Measurements from ENCODE around the gene PDSS1.
"Not testable (repeated sequence)": the region's sequence is repeated elsewhere in the genome, so short reads cannot be mapped to it uniquely, and the experiment has no call there.

The PDSS1 gene, protein sequence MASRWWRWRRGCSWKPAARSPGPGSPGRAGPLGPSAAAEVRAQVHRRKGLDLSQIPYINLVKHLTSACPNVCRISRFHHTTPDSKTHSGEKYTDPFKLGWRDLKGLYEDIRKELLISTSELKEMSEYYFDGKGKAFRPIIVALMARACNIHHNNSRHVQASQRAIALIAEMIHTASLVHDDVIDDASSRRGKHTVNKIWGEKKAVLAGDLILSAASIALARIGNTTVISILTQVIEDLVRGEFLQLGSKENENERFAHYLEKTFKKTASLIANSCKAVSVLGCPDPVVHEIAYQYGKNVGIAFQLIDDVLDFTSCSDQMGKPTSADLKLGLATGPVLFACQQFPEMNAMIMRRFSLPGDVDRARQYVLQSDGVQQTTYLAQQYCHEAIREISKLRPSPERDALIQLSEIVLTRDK

DNA sequence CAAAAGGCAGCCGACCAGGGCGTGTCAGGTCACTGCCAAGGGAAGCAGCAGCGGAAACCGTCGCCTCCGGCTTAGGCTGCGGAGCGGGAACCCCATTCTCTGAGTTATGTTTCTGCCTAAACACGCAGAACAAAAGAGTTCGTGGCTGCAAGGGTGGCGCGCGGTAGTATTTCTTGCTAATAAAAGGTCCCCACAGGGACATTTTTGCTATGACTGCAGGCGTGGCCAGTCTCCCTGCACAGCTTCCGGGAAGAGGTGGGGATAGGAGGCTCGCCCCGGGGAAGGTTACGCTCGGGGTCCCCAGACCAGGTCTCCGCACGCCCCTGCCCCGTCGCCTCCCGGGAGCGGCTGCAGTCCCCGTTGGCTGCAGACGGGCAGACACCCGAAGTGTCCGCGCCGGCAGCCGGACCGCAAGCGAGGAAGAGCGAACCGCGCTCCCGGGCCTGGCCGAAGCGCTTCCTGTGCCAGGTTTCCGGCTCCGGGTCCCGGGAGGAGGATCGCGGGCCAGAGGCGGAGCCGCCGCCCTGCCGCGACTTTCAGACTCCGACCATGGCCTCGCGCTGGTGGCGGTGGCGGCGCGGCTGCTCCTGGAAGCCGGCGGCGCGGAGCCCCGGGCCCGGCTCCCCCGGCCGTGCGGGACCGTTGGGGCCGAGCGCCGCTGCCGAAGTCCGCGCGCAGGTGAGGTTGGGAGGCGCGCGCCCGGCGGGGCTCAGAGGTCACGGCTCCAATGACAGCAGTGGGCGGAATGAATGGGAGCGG lies at the start of gene PDSS1:
Gene PDSS1, plus strand, starts transcription at position 539 of the 759 bp plus-strand sequence. Its CDS starts 11 bp downstream, at position 550.
- peak within 1 kb of the TSS; percentile 98 to 99 for H3K4me3 Mint-ChIP-seq
- peaks cover 25 to 50% of the 10 kb centered on the region in 2 donors for H3K4me1 Mint-ChIP-seq

DNA sequence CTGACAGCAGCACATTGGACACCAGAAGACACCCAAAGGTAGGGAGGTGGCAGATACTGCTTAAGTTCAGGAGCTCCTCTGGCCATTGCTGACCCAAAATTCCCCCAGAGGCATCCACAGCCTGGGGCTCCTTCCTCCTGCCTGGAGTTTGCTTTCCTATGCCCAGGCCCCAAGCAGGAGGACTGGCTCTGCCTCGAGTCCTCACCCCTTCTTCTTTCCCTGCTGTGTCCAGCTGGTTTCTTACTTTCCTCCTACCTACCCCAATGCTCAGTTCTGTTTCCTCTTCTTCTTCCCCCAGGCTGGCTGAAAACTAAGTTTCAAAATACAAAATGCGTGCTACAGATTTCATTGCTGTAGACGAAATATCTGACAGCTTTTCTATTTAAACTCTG lies 49.3 kb upstream of the PDSS1 start:
- not testable (repeated sequence) for ATAC-seq (replicated peaks); H3K27me3 Mint-ChIP-seq; DNase-seq; H3K9me3 Mint-ChIP-seq; H3K4me3 Mint-ChIP-seq; H3K27ac Mint-ChIP-seq; H3K4me1 Mint-ChIP-seq; H3K36me3 Mint-ChIP-seq

More for the DNA sequence above, at the start of gene PDSS1:
- DNase-seq (peak; percentile 64), ATAC-seq (replicated peaks) (peak; percentile 88 to 90)
- H3K9me3 Mint-ChIP-seq, result peaks cover 0 to 5% of the 10 kb centered on the region in 2 donors
- peak within 1 kb of the TSS; percentile 95 for H3K27ac Mint-ChIP-seq
- peaks cover 15 to 24% of the 10 kb centered on the region in 2 donors for H3K36me3 Mint-ChIP-seq
- no peaks in the 10 kb centered on the region for H3K27me3 Mint-ChIP-seq

DNA sequence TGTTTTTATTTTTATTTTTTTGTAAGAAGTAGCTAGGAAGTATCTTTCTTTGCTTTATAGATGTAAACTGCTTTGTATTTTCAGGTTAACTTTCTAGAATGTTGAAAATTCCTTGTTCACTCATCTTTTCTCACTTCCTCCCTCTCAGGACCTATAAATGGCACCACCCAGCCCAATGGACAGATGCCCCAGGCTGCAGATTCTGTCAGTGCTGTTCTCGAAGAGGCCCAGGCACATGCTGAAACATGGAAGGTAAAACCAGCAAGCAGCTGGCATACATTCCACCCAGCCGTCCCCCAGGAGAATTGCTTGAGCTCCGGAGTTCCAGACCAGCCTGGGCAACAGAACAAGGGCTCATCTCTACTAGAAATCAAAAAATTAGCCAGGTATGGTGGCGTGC lies 47.1 kb upstream of the PDSS1 start:
- Mint-ChIP-seq H3K4me1 (peaks cover 0 to 6% of the 10 kb centered on the region in 2 donors), H3K27ac (no peak overlapping the region), H3K27me3 (no peaks in the 10 kb centered on the region), H3K9me3 (no peaks in the 10 kb centered on the region), H3K4me3 (no peak overlapping the region), H3K36me3 (no peaks in the 10 kb centered on the region)
- ATAC-seq (replicated peaks), result no peak
- DNase-seq, result no peak

DNA sequence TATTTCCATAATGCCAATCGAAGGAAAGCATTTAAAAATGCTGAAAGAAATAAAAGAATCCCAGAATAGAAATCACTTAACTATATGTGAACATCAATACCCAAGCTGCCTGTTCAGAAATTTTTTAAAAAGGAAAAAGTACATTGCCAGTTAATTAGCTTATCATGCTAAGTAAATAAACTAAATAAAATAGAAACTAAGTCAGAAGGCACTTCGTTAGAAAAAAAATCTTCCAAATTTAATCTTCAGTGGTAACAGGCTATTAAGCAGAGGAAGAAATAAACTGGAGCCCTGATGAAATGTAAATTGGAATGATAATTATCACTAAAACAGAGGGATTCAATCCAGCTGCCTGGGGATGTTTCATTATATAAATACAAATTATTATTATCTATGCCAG lies 46.0 kb upstream of the PDSS1 start:
- H3K4me3 Mint-ChIP-seq; H3K4me1 Mint-ChIP-seq; H3K27ac Mint-ChIP-seq; H3K27me3 Mint-ChIP-seq; ATAC-seq (replicated peaks); DNase-seq; H3K9me3 Mint-ChIP-seq; H3K36me3 Mint-ChIP-seq: not testable (repeated sequence)

DNA sequence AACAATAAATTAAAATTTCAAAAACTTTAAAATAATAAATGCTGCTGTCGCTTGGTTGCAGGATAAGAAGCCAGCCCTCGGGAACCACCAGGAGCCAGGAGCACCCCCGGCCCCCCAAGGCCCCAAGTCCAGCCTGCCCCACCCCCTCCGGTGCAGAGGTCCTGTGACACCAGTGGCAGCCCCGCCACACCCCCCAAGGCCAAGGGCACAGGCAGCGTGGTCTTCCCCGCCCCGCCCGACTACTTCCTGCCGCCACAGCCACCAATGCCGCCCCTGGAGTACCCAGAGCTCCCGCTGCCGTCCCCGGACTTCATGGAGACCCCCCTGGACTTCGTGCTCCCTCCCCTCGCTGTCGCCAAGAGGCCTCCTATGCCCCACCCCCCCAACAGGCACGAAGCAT lies 44.5 kb upstream of the PDSS1 start:
- Mint-ChIP-seq H3K9me3 (peaks cover 1 to 5% of the 10 kb centered on the region in 2 donors), H3K27me3 (peaks cover 0 to 3% of the 10 kb centered on the region in 2 donors), H3K36me3 (no peaks in the 10 kb centered on the region), H3K4me3 (no peak overlapping the region), H3K4me1 (peaks cover 0 to 6% of the 10 kb centered on the region in 2 donors), H3K27ac (no peak overlapping the region)
- no peak for DNase-seq
- ATAC-seq (replicated peaks), result no peak

DNA sequence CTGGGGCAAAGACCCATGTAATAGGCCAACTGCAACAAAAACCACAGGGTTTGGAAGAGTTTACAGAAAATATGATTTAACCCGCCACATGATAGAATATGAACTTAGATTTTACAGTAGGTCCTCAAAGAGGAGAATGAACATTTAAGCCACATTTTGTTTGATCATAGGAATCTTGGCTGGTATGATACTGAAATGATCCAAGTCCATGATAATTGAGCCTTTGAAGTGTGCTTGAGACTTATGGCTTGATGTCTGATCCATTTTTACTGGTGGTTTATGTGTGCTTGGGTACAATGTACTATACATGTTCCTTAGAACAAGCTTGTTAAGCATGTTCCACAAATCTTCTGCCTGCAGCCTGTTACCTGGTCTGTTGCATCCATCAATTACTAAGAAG lies 41.8 kb upstream of the PDSS1 start:
- ATAC-seq (replicated peaks) (no peak), DNase-seq (no peak)
- Mint-ChIP-seq H3K27ac (no peak overlapping the region), H3K9me3 (peaks cover 3 to 8% of the 10 kb centered on the region in 2 donors), H3K4me3 (no peak overlapping the region), H3K4me1 (no peaks in the 10 kb centered on the region), H3K36me3 (no peaks in the 10 kb centered on the region), H3K27me3 (peaks cover 17 to 18% of the 10 kb centered on the region in 2 donors)

DNA sequence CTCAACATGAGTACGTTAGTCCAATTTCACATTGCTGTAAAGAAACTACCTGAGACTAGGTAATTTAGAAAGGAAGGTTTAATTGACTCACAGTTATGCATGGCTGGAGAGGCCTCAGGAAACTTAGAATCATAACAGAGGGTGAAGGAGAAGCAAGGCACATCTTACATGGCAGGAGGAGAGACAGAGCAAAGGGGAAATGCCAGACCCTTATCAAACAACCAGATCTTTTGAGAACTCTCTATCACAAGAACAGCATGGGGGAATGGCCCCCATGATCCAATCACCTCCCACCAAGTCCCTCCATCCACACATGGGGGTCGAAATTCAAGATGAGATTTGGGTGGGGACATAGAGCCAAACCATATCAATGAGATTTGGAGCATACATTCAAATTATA lies 34.6 kb upstream of the PDSS1 start:
- peaks cover 11 to 15% of the 10 kb centered on the region in 2 donors for H3K9me3 Mint-ChIP-seq
- H3K27ac Mint-ChIP-seq, result no peak overlapping the region
- DNase-seq (no peak), ATAC-seq (replicated peaks) (no peak)
- no peaks in the 10 kb centered on the region for H3K4me1 Mint-ChIP-seq
- peaks cover 4 to 6% of the 10 kb centered on the region in 2 donors for H3K36me3 Mint-ChIP-seq
- peaks cover 17 to 22% of the 10 kb centered on the region in 2 donors for H3K27me3 Mint-ChIP-seq
- H3K4me3 Mint-ChIP-seq, result no peak overlapping the region

DNA sequence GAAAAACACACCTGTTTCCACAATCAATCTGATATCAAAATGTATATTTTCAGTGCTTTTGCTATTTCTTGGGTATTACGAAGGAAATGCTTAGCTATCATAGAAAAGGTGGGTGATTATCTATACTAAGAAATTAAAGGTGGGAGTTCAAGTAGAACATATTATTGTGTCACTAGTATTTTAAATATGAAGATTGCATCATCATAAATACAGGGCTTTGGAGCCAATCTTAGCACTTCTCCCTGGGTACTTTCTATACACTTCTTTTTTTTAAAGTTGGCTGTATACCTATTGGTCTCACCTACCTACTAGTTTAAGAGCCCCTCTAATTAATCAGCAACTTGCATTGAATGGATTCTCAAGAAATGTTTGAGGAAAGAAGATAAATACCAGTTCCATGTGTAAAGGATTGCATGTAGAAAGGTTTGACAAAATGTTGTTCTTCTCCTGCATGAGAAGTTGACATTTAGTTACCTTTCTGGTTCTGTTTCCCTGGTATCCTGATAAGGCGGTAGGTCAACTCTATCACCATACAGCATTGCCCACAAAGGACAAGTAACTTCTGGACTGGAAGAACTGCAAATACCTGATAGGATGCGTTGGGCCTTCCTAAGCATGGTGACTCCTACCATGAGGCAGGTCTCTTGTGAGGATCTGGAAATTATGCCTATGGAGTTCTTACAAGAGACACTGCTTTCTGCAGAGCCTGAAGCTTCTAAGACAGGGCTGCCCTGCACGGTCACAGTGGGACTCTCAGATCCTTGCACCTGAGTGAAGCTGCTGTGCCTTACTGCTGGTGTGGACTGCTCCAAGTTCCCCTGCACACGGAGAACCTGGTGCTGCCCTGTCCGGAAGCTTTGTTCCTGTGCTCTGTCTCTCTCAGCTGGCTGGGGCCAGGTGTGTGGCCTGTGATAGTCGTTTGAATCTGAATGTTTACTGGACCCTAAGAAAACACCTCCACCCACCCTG lies 32.1 kb upstream of the PDSS1 start:
- no peak overlapping the region for H3K27ac Mint-ChIP-seq

DNA sequence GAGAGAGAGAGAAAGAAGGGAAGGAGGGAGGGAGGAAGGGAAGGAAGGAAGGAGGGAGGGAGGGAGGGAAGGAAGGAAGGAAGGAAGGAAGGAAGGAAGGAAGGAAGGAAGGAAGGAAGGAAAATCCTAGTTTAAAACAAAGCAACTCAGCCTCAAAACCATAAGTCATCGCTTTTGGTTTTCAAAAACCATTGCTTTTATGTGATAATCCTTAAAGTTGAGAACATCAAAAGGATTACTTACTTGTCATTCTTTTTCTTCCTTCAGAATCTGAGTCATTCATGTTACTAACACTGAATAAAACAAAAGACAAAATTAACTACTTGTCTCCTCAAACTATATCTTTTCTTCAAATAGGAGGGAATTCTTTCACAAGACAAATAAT lies 21.6 kb upstream of the PDSS1 start:
- H3K27me3 Mint-ChIP-seq, result no peaks in the 10 kb centered on the region
- H3K9me3 Mint-ChIP-seq, result no peaks in the 10 kb centered on the region
- ATAC-seq (replicated peaks) (no peak), DNase-seq (no peak)
- no peak overlapping the region for H3K4me3 Mint-ChIP-seq
- no peak overlapping the region for H3K27ac Mint-ChIP-seq
- H3K36me3 Mint-ChIP-seq, result no peaks in the 10 kb centered on the region
- H3K4me1 Mint-ChIP-seq, result no peaks in the 10 kb centered on the region

More for the DNA sequence above, 32.1 kb upstream of the PDSS1 start:
- Mint-ChIP-seq H3K27me3 (peaks cover 0 to 5% of the 10 kb centered on the region in 2 donors), H3K4me1 (no peaks in the 10 kb centered on the region), H3K4me3 (no peak overlapping the region), H3K36me3 (peaks cover 4 to 6% of the 10 kb centered on the region in 2 donors), H3K9me3 (peaks cover 8 to 10% of the 10 kb centered on the region in 2 donors)
- DNase-seq, result no peak
- no peak for ATAC-seq (replicated peaks)

DNA sequence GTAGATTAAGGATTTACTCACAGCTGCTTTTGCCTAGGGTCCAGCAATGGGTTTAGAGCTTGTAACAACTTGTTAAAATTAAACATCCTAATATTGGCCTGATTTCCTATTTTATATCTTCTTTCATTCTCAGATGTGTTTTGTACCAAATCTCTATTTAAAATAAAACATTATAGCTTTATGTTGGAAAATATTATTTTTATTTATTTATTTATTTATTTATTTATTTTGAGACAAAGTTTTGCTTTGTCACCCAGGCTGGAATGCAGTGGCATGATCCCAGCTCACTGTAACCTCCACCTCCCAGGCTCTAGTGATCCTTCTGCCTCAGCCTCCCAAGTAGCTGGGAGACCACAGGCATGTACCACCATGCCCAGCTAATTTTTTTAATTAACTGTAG lies 17.9 kb upstream of the PDSS1 start:
- DNase-seq (no peak), ATAC-seq (replicated peaks) (no peak)
- Mint-ChIP-seq H3K27ac (no peak overlapping the region), H3K4me3 (no peak overlapping the region), H3K27me3 (no peaks in the 10 kb centered on the region), H3K36me3 (no peaks in the 10 kb centered on the region), H3K4me1 (peaks cover 0 to 2% of the 10 kb centered on the region in 2 donors), H3K9me3 (no peaks in the 10 kb centered on the region)

DNA sequence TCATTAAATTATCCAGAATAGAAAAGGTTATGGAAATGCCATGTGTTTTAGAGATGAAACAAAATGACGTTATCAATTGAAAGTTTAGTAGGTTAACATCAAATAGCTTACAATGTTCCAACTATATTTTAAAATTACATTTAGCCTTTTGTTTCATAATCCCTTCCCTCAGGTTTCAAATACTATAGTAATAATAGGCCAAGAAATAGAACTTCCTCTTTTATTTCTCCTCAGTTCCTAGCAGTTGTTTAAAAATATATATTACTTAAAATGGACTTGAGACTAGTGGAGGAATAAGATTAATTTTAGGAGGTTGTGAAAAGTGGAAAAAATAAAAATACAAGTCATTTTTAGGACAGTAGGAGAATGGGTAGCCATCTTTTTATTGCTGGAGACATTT lies 16.4 kb upstream of the PDSS1 start:
- Mint-ChIP-seq H3K27ac (no peak overlapping the region), H3K4me3 (no peak overlapping the region), H3K27me3 (no peaks in the 10 kb centered on the region), H3K4me1 (peaks cover 0 to 2% of the 10 kb centered on the region in 2 donors), H3K36me3 (no peaks in the 10 kb centered on the region), H3K9me3 (no peaks in the 10 kb centered on the region)
- ATAC-seq (replicated peaks) (no peak), DNase-seq (no peak)

DNA sequence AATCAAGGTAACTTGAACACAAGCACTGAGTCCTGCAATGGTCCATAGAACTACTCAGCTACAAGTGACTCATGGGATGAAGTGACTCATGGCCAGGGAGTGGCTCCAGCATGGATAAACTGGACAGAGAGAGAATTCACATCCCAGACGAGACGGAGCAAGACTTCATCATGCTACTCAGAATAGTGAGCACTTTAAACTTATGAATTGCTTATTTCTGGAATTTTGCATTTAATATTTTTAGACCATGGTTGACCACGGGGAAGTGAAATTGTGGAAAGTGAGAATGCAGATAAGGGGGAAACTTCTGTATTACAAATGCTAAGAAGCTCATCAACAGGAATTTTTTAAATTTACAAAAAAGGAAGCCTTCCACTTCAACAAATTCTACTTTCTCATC lies 15.5 kb upstream of the PDSS1 start:
- not testable (repeated sequence) for DNase-seq; H3K36me3 Mint-ChIP-seq; H3K4me1 Mint-ChIP-seq; H3K4me3 Mint-ChIP-seq; ATAC-seq (replicated peaks); H3K27me3 Mint-ChIP-seq; H3K27ac Mint-ChIP-seq; H3K9me3 Mint-ChIP-seq

DNA sequence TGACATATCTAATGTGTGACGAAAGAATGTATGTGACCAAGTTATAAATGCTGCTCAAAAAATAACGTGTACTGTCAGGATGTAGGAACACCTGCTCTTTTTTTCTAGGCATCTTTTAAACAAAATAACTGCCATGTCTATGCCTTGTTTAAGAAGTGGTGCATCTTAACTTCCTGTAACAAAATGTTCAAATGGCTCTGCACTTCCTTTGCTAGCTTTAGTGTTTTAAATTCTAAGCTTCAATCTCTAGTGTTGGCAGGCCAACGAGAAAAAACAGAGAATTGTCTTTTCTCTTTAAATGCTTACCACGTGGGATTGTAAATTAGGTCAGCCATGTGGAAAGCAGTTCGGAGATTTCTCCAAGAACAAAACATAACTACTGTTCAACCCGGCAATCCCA lies 14.6 kb upstream of the PDSS1 start:
- no peaks in the 10 kb centered on the region for H3K9me3 Mint-ChIP-seq
- peaks cover 0 to 2% of the 10 kb centered on the region in 2 donors for H3K4me1 Mint-ChIP-seq
- DNase-seq (no peak), ATAC-seq (replicated peaks) (no peak)
- H3K4me3 Mint-ChIP-seq, result no peak overlapping the region
- H3K36me3 Mint-ChIP-seq, result no peaks in the 10 kb centered on the region
- H3K27ac Mint-ChIP-seq, result no peak overlapping the region
- peaks cover 0 to 4% of the 10 kb centered on the region in 2 donors for H3K27me3 Mint-ChIP-seq

DNA sequence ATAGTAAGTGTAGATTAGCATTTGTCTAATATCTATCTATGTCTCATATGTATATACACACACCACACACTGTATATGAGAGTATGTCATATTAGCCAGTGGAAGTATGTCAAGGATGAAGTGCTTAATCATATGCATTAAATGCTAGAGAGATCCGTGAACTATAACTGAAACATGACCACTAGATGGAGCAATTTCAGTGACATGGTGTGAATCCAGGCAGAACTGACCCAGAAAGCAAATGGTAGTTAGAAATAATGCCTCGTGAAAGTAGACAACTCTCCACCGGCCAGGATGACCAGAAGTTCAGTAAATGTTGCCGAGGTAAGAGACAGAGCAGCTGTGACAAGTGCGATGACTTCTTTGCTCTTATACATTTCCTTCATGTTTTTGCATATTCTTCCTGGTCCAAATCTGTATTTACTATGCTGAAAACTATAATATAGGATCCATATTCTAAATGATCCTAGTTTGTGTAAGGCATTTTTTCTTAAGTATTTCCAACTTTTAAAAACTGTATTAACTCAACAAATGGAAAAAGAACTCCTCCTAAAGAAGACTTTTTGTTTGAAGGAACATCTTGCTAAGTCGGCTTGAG lies 12.7 kb upstream of the PDSS1 start:
- not testable (repeated sequence) for H3K36me3 Mint-ChIP-seq, DNase-seq, H3K4me3 Mint-ChIP-seq, H3K4me1 Mint-ChIP-seq, H3K9me3 Mint-ChIP-seq, H3K27ac Mint-ChIP-seq
- peaks cover 0 to 11% of the 10 kb centered on the region in 2 donors for H3K27me3 Mint-ChIP-seq
- peak; percentile 95 to 98 for ATAC-seq (replicated peaks)

All from stimulated activated naive B cell treated with anti-CD40 and anti-IgM and Interleukin-4, amounts not matched to agents 10 μg/mL and 1 μg/mL and 100 μg/mL, for 72 hours (primary cell).